HG03575 (cell line): ENCODE data around the gene SUSD1.
A peak's percentile ranks its signal among the peaks of the same experiment; 100 is the strongest.
"Not testable (repeated sequence)": the region's sequence is repeated elsewhere in the genome, so short reads cannot be mapped to it uniquely, and the experiment has no call there.

ENCODE experiments used
- ATAC-seq: cut with Tn5 transposase; IDR thresholded peaks from one replicate; pipeline ENCODE4 v1.9.1; 2021; ENCODE audit not compliant: unreplicated experiment, insufficient number of reproducible peaks, low FRiP score; ENCODE audit errors: extremely low read depth

SUSD1 gene

GRCh38 chr9:112078432-112078831 is 96.7 kb downstream of the SUSD1 start:
- no peak for ATAC-seq

GRCh38 chr9:112076814-112077213 is 98.3 kb downstream of the SUSD1 start:
- ATAC-seq, result no peak

- no peak for ATAC-seq
Measured at GRCh38 chr9:112075009-112075378, 100.1 kb downstream of the SUSD1 start.

- ATAC-seq, result no peak
Measured at GRCh38 chr9:112074250-112075008, 100.7 kb downstream of the SUSD1 start.

GRCh38 chr9:112073639-112074173 is 101.4 kb downstream of the SUSD1 start:
- ATAC-seq, result not testable (repeated sequence)

- ATAC-seq, result no peak
Measured at GRCh38 chr9:112072721-112073638, 102.1 kb downstream of the SUSD1 start.

- no peak for ATAC-seq
Measured at GRCh38 chr9:112069318-112070169, 105.6 kb downstream of the SUSD1 start.

GRCh38 chr9:112065806-112066606 is 109.1 kb downstream of the SUSD1 start:
- no peak for ATAC-seq

- no peak for ATAC-seq
Measured at GRCh38 chr9:112064871-112065270, 110.2 kb downstream of the SUSD1 start.

- no peak for ATAC-seq
Measured at GRCh38 chr9:112063586-112063985, 111.5 kb downstream of the SUSD1 start.

- no peak for ATAC-seq
Measured at GRCh38 chr9:112063151-112063550, 111.9 kb downstream of the SUSD1 start.

GRCh38 chr9:112061152-112061740 is 113.9 kb downstream of the SUSD1 start:
- peak; percentile 73 for ATAC-seq

- no peak for ATAC-seq
Measured at GRCh38 chr9:112059966-112060320, 115.2 kb downstream of the SUSD1 start.

- no peak for ATAC-seq
Measured at GRCh38 chr9:112059145-112059965, 115.7 kb downstream of the SUSD1 start.

- no peak for ATAC-seq
Measured at GRCh38 chr9:112056996-112057395, 118.1 kb downstream of the SUSD1 start.

- ATAC-seq, result no peak
Measured at GRCh38 chr9:112054916-112055315, 120.2 kb downstream of the SUSD1 start.

GRCh38 chr9:112051812-112052211 is 123.3 kb downstream of the SUSD1 start:
- no peak for ATAC-seq
